Vagina (tissue), 2 donors: ENCODE results near the gene SPECC1. TPM values are rescaled to one million over a fixed set of nuclear protein-coding genes. Genes with fewer than 3 reads are reported as not detected.

Experiments
- DNase-seq, 2 donors: peaks; one replicate each; pipeline ENCODE4 v3.0.0-alpha.2; 2017; ENCODE audit errors: extremely low spot score in 2 of 2
- H3K27ac ChIP-seq: fragments of 200-600 bp; sonication (generic); one replicate; pipeline ENCODE4 v1.5.1; 2019
- H3K27me3 ChIP-seq: fragments of 200-600 bp; sonication (generic); one replicate; pipeline ENCODE4 v1.5.1; 2019
- H3K36me3 ChIP-seq, 2 donors: fragments of 200-600 bp; sonication (generic); one replicate each; pipeline ENCODE4 v1.5.1; 2017 to 2019
- H3K4me1 ChIP-seq: fragments of 200-600 bp; sonication (generic); one replicate; pipeline ENCODE4 v1.5.1; 2019
- H3K4me3 ChIP-seq, 2 donors: fragments of 200-600 bp; sonication (generic); 1 replicate in 1 of 2; 2 replicates in 1 of 2; pipeline ENCODE4 v1.5.1; 2016 to 2019
- H3K9me3 ChIP-seq: fragments of 200-600 bp; sonication (generic); one replicate; pipeline ENCODE4 v1.5.1; 2019
- CTCF ChIP-seq, 3 experiments: fragments of 450-650 bp in 2 of 3; fragments of 200-600 bp in 1 of 3; sonication (generic) in 1 of 3; IDR thresholded peaks; one replicate each; pipeline ENCODE4 v1.5.1; 2017 to 2019; ENCODE audit warnings: antibody characterized with exemption in 3 of 3, mild to moderate bottlenecking in 2 of 3, moderate library complexity in 2 of 3
- POLR2A ChIP-seq, 2 donors: fragments of 450-650 bp; IDR thresholded peaks; one replicate each; pipeline ENCODE4 v1.6.1; 2017; ENCODE audit warnings: antibody characterized with exemption in 2 of 2, mild to moderate bottlenecking in 2 of 2, moderate library complexity in 2 of 2
- POLR2AphosphoS5 ChIP-seq, 2 donors: sonication (generic); formaldehyde crosslinking; IDR thresholded peaks; one replicate each; pipeline ENCODE4 v1.9.0; 2017; ENCODE audit warnings: antibody characterized with exemption in 2 of 2, mild to moderate bottlenecking in 2 of 2, low read depth in 1 of 2; ENCODE audit not compliant: insufficient read depth in 1 of 2
- intact Hi-C: fragments of 100-400 bp; cut with DNase I; formaldehyde crosslinking; loops from one replicate; pipeline ENCODE4 v1.15.1; 2023
- total RNA-seq: library from RNA; depleted of rRNA; stranded (reverse); fragments of >200 nt; gene quantifications from one replicate; pipeline ENCODE4 v1.2.3, GENCODE V29; 2016

The SPECC1 gene
- total RNA-seq, 1 donor from 2014 or later = 25.3 TPM

- H3K9me3 ChIP-seq = no peaks in the 10 kb centered on the region
- H3K27ac ChIP-seq = no peak overlapping the region
- H3K4me1 ChIP-seq = peaks cover 10% of the 10 kb centered on the region
- TF ChIP-seq CTCF (IDR thresholded peaks at IDR 0.05) (no peak), POLR2AphosphoS5 (IDR thresholded peaks at IDR 0.05; ENCODE audit: insufficient read depth in 1 of 2, low read depth in 1 of 2) (no peak), POLR2A (IDR thresholded peaks at IDR 0.05) (no peak)
- intact Hi-C loops = no loop called here
- H3K36me3 ChIP-seq = no peaks in the 10 kb centered on the region
- peak in 1 of 2 donors; percentile 14 for DNase-seq
- no peak overlapping the region for H3K4me3 ChIP-seq
- H3K27me3 ChIP-seq = no peaks in the 10 kb centered on the region
Observed at GRCh38 chr17:20273741-20274500, 264.8 kb downstream of the SPECC1 start.

GRCh38 chr17:20275653-20276052 lies 266.5 kb downstream of the SPECC1 start:
- no peaks in the 10 kb centered on the region for H3K9me3 ChIP-seq
- intact Hi-C loops = no loop called here
- H3K27ac ChIP-seq = no peak overlapping the region
- no peak for TF ChIP-seq CTCF (IDR thresholded peaks at IDR 0.05)
- TF ChIP-seq POLR2A (IDR thresholded peaks at IDR 0.05) = no peak
- no peak for TF ChIP-seq POLR2AphosphoS5 (IDR thresholded peaks at IDR 0.05; ENCODE audit: insufficient read depth in 1 of 2, low read depth in 1 of 2)
- H3K36me3 ChIP-seq = no peaks in the 10 kb centered on the region
- H3K4me1 ChIP-seq = peaks cover 10% of the 10 kb centered on the region
- DNase-seq = no peak
- no peaks in the 10 kb centered on the region for H3K27me3 ChIP-seq
- no peak overlapping the region for H3K4me3 ChIP-seq

- intact Hi-C loops = no loop called here
- H3K27ac ChIP-seq = no peak overlapping the region
- H3K36me3 ChIP-seq = no peaks in the 10 kb centered on the region
- H3K9me3 ChIP-seq = no peaks in the 10 kb centered on the region
- no peak for DNase-seq
- peaks cover 10% of the 10 kb centered on the region for H3K4me1 ChIP-seq
- TF ChIP-seq POLR2AphosphoS5 (IDR thresholded peaks at IDR 0.05; ENCODE audit: insufficient read depth in 1 of 2, low read depth in 1 of 2) (no peak), CTCF (IDR thresholded peaks at IDR 0.05) (no peak), POLR2A (IDR thresholded peaks at IDR 0.05) (no peak)
- no peak overlapping the region for H3K4me3 ChIP-seq
- H3K27me3 ChIP-seq = no peaks in the 10 kb centered on the region
Observed at GRCh38 chr17:20276421-20276820, 267.3 kb downstream of the SPECC1 start.

GRCh38 chr17:20278805-20279204 lies 269.6 kb downstream of the SPECC1 start:
- Histone ChIP-seq H3K4me1 (peaks cover 10% of the 10 kb centered on the region), H3K36me3 (no peaks in the 10 kb centered on the region), H3K27me3 (no peaks in the 10 kb centered on the region), H3K27ac (no peak overlapping the region), H3K4me3 (no peak overlapping the region), H3K9me3 (no peaks in the 10 kb centered on the region)
- DNase-seq = no peak
- intact Hi-C loops = no loop called here
- TF ChIP-seq POLR2A (IDR thresholded peaks at IDR 0.05) = no peak

- H3K27me3 ChIP-seq = no peaks in the 10 kb centered on the region
Observed at GRCh38 chr17:20279631-20280030, 270.5 kb downstream of the SPECC1 start.

GRCh38 chr17:20280051-20280450 lies 270.9 kb downstream of the SPECC1 start:
- Histone ChIP-seq H3K27me3 (no peaks in the 10 kb centered on the region), H3K4me3 (no peak overlapping the region), H3K9me3 (no peaks in the 10 kb centered on the region), H3K36me3 (no peaks in the 10 kb centered on the region), H3K4me1 (peaks cover 10% of the 10 kb centered on the region), H3K27ac (no peak overlapping the region)
- intact Hi-C loops = no loop called here
- no peak for DNase-seq
- TF ChIP-seq POLR2AphosphoS5 (IDR thresholded peaks at IDR 0.05; ENCODE audit: insufficient read depth in 1 of 2, low read depth in 1 of 2) = no peak
- TF ChIP-seq CTCF (IDR thresholded peaks at IDR 0.05) = no peak
- no peak for TF ChIP-seq POLR2A (IDR thresholded peaks at IDR 0.05)

More at GRCh38 chr17:20279631-20280030, 270.5 kb downstream of the SPECC1 start:
- TF ChIP-seq POLR2A (IDR thresholded peaks at IDR 0.05) = no peak
- Histone ChIP-seq H3K36me3 (no peaks in the 10 kb centered on the region), H3K27ac (no peak overlapping the region), H3K4me3 (no peak overlapping the region), H3K9me3 (no peaks in the 10 kb centered on the region), H3K4me1 (peaks cover 10% of the 10 kb centered on the region)
- intact Hi-C loops = no loop called here
- DNase-seq = no peak
